Muscle of back (tissue), 11 donors: ENCODE measurements around the gene CLCN4. TPM values are rescaled to one million over a fixed set of nuclear protein-coding genes. Genes with fewer than 3 reads are reported as not detected.
A peak's percentile ranks its signal among the peaks of the same experiment; 100 is the strongest.

Source experiments
- DNase-seq, 3 donors: peaks; one replicate each; pipeline versions ENCODE4 v3.0.0 to v3.0.0-alpha.2; 2013
- polyA plus RNA-seq, 10 donors: library from polyadenylated mRNA; unstranded; fragments of 120-200 nt; gene quantifications; one replicate each; pipeline ENCODE4 v1.2.1, GENCODE V29; 2013; ENCODE audit not compliant: insufficient read length in 10 of 10

The CLCN4 gene
- polyA plus RNA-seq, 10 donors, result 8.8 to 15.7 (median 14.0) TPM

GRCh38 chrX:10128386-10128785, 28.4 kb upstream of the CLCN4 start:
- DNase-seq, result no peak

GRCh38 chrX:10129229-10129628, 27.5 kb upstream of the CLCN4 start:
- no peak for DNase-seq

DNA sequence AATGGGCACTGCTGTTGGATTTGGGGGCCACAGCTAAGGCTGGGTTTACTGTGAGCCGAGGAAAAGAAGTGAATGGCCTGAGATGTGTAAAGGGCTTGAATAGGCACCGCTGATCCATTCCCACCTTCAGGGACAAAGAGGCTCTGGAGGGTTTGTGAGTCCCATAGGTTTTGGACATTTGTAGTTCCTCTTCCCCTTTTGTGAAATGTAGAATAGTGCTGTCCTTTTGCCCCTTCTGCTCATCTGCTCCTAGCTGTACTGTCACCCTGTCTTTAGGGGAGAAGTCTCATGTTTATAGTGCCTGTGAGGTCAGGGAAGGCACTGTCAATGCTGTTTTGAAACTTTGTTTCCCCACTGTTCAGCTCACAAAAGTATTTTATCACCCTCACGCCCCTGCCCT, 26.4 kb upstream of the CLCN4 start:
- DNase-seq, result no peak

- no peak for DNase-seq
Measured at GRCh38 chrX:10133980-10134676, 22.6 kb upstream of the CLCN4 start.

DNA sequence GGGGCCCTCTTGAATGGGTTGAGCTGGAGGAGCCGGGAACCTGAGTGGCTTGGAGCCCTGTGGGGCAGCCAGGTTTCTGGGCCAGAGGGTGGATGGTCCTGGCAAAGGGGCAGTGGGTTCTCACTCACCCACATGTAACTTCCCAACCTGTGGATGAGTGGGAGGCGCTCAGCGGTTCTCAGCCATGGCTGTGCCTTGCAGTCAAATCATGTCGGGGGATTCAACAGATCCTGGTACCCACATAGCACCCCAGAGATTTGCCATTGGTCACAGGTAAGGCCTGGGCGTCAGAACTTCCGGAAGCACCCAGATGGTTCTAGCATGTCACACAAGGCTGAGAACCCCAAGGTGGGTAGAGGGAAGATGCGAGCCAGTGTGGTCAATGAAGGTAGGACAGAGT, 21.9 kb upstream of the CLCN4 start:
- DNase-seq, result no peak

DNA sequence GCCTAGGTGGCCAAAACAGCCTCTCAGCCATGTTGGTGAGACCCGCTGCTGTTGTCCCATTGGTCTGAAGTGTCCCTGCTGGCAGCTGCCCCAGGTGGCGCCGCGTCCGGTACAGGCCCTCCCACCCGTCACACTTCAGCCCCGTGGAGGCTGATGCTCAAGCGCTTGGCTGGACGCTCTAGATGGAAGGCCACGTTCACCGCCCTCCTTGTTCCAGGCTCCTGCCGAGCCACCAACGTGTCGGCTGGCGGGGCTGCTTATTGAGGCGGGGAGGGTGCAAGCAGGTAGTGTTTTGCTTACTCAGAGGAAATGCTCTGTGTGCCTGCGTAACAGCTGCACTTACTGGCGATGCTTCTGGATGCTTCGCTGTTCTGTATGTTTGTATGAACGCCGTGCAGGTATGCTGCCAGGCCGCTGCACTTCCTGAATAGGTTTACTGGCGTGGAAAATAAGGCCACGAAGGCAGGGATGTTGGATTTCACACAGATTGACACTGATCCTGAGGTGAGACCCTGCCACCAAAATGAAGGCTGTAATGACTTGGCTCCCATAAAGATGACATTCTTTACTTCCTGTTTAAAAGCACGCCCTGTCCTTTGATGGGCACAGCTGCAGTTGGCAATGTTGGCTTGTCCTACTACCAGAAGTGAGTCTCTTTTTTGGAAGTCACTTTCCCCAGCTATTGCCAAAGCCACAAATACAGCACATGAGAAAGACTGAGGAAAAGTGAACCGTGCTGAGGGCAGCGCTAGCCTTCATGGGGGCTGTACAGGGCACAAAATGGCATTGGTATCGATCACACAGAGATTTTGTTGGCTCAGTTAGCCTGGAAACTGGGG, 21.0 kb upstream of the CLCN4 start:
- DNase-seq, result no peak

GRCh38 chrX:10138726-10139125, 18.0 kb upstream of the CLCN4 start:
- no peak for DNase-seq

- DNase-seq, result no peak
Measured at GRCh38 chrX:10140264-10140663, 16.5 kb upstream of the CLCN4 start.

GRCh38 chrX:10142041-10142599, 14.7 kb upstream of the CLCN4 start:
- no peak for DNase-seq

DNA sequence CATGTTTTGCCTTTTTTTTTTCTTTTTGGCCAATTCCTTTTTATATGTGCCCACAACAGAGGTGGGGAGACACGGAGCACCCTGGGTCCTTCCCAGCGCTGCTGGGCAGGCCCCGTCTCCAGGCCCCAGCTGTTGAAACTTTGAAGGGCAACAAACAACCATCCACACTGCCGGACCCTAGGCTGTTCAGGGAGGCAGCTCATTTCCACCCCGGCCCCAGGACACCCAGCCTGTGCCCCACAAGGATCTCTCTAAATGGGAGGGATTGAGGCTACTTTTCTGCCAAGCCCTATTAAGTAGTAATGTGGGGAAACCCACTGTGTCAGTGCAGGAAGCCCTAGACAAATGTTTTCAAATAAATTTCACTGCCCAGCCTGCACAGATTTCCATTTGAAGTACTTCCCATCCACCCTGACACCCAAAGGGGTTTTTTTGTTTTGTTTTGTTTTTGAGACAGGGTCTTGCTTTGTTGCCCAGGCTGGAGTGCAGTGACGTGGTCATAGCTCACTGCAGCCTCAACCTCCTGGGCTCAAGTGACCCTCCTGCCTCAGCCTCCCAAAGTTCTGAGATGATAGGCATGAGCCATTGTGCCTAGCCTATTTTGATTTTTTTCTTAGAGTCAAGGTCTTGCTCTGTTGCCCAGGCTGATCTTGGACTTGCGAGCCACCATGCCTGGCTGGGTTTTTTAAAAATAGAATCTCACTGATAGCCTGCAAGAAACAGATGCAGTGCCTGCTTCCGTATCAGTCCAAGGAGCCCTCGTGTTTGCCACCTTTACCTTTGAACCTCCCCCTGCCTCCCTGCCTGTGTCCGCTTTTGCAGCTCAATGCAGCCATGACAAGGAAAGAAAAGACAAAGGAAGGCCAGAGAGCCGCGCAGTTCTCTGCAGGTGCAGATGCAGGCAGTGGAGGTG, 13.4 kb upstream of the CLCN4 start:
- DNase-seq, result no peak

DNA sequence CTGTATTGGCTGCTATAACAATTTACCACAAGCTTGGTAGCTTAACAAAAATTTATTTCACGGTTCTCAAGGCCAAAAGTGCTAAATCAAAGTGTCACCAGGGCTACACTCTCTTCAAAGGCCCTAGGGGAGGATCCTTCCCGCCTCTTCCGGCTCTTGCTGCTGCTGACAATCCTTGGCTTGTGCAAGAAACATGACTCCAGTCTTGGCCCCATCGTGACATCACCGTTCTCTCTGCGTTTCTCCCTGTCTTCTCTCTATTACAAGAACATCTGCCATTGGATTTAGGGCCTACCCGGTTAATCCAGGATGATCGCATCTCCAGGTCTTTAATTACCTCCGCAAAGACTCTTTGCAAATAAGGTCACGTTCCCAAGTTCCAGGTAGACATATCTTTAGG, 10.4 kb upstream of the CLCN4 start:
- DNase-seq, result no peak

DNA sequence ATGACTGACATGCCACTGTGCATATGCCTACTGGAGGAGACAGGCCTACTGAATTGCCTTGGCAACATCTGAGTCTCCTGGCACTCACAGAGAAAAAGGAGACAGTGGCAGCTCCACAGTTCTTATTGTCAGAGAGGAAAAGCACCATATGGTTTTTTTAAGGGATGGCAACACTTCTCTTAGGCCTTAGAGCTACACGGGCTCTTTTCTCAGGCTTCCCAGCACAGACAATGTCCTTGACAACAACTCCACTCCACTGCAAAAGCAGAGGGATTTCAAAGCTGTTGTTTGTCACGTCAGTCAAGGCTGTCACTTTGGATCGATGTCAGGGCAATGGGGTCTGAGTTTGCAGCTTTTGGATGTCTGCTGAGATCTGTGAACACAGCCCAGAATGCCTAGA, 4.7 kb upstream of the CLCN4 start:
- no peak for DNase-seq

DNA sequence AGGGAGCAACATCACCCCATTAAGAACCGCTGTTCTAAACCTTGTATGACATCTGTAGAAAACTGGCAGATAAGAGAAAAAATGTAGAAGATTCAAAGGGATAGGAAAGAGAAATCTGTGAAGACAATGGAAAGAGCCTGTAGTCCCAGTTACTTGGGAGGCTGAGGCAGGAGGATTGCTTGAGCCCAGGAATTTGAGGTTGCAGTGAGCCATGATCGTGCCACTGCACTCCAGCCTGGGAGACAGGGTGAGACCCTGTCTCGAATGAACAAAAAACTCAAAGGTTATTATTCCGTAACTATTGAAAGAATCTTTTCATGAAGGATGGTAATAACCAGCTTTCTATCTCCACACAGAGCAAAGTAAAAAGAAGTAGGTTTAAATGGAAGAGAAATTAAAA, 1.6 kb upstream of the CLCN4 start:
- no peak for DNase-seq

- DNase-seq, result no peak
Measured at GRCh38 chrX:10157032-10157341, 212 bp downstream of the CLCN4 start.

DNA sequence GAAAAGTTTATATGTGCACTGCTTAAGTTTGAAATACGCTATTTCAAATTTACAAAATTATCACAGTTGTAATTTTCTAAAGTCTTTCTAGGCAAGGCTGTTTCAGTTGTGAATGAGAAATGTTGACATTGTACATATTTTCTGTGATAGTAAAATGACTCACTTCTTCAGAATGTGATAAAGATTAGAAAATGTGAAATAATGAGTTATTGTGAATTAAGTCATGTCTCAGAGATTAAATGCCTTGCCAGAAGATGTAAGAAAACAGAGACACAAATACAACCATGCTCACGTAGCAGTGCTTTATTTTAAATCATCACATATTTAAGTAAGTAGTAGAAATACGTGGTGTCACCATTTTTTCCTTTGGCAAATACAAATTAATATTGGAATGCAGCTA, 768 bp downstream of the CLCN4 start:
- DNase-seq, result no peak

- DNase-seq, result peak in 1 of 3 donors; percentile 61
Measured at GRCh38 chrX:10158279-10159144, 1.7 kb downstream of the CLCN4 start.

GRCh38 chrX:10159145-10159468, 2.3 kb downstream of the CLCN4 start:
- no peak for DNase-seq

- DNase-seq, result no peak
Measured at GRCh38 chrX:10160211-10160610, 3.4 kb downstream of the CLCN4 start.

DNA sequence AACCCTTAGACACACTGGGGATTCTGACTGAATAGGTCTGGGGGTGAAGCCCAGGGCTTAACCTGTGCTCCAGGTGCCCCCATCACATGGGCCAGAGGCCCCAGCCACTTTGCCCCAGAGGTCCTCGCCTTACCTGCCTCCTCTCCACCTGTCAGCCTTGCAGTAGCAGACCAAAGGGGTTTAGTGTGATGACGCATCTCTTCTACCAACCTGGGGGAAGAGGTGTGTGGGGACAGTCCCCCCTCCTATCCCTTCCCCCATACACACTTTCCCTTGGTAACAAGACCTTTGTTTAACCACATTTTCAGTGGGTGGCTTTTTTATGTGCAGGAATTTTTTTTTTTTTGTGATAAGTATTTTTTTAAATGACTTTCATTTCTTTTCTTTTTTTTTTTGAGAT, 6.3 kb downstream of the CLCN4 start:
- no peak for DNase-seq

GRCh38 chrX:10164879-10165278, 8.1 kb downstream of the CLCN4 start:
- no peak for DNase-seq

GRCh38 chrX:10165580-10166247, 8.9 kb downstream of the CLCN4 start:
- DNase-seq, result no peak
